Measurements from ENCODE around the gene GATD1. TPM values are rescaled to one million over a fixed set of nuclear protein-coding genes. Genes with fewer than 3 reads are reported as not detected.

The GATD1 gene
- total and polyA plus RNA-seq, 9 of the 15 experiments (the other 6 are each of a cell fraction or from before 2014, with no cell fraction given): 2.8 to 144 (median 36.9) TPM

DNA sequence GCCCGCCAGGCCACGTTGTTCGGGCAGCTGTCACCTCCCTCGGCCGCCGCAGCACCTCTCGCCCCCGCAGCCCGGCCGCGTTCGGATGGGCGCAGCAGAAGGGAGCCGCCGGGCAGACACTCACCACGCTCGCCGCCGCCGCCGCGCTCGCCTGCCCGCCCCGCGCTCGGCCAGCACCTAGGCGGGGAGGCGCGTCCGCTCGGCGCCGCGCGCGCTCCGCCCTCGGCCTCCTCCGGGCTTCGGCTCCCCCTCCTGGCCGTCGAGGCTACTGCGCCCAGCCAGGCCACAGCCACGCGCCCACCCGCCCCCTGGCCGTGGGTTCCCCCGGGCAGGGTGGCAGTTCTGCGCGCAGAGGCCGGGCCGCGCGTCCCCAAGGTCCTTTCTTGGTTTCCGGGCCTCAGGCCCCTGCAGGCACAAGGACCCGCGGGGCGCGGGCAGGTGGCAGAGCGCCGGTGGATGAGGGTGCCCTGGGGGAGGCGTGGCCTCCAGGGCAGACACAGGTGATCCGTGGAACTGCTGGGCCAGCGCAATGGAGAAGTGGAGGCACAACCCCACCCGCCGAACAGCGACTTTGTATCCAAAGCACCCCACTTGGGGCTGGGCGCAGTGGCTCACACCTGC is 20.9 kb upstream of the GATD1 start, which contains the start of gene SLC25A22 (continued):
- TF ChIP-seq, protein P1, sequence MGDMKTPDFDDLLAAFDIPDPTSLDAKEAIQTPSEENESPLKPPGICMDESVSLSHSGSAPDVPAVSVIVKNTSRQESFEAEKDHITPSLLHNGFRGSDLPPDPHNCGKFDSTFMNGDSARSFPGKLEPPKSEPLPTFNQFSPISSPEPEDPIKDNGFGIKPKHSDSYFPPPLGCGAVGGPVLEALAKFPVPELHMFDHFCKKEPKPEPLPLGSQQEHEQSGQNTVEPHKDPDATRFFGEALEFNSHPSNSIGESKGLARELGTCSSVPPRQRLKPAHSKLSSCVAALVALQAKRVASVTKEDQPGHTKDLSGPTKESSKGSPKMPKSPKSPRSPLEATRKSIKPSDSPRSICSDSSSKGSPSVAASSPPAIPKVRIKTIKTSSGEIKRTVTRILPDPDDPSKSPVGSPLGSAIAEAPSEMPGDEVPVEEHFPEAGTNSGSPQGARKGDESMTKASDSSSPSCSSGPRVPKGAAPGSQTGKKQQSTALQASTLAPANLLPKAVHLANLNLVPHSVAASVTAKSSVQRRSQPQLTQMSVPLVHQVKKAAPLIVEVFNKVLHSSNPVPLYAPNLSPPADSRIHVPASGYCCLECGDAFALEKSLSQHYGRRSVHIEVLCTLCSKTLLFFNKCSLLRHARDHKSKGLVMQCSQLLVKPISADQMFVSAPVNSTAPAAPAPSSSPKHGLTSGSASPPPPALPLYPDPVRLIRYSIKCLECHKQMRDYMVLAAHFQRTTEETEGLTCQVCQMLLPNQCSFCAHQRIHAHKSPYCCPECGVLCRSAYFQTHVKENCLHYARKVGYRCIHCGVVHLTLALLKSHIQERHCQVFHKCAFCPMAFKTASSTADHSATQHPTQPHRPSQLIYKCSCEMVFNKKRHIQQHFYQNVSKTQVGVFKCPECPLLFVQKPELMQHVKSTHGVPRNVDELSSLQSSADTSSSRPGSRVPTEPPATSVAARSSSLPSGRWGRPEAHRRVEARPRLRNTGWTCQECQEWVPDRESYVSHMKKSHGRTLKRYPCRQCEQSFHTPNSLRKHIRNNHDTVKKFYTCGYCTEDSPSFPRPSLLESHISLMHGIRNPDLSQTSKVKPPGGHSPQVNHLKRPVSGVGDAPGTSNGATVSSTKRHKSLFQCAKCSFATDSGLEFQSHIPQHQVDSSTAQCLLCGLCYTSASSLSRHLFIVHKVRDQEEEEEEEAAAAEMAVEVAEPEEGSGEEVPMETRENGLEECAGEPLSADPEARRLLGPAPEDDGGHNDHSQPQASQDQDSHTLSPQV (IDR thresholded peaks at IDR 0.05): peak; percentile 57; the same call in 1 of the 2 replicates
- TF ChIP-seq SP1 (CRISPR knock-in tag; IDR thresholded peaks at IDR 0.05) (0 out of 2 replicates have a peak, but pooled peaks have one; percentile 29), SIN3A (IDR thresholded peaks at IDR 0.05; ENCODE audit: borderline replicate concordance in 2 of 2, control insufficient read depth in 1 of 2, low read depth in 2 of 2, low read length in 2 of 2) (peak in 1 of 2 experiments; percentile 75; a peak in 2 of 4 replicates), ZBTB8A (IDR thresholded peaks at IDR 0.05; ENCODE audit: partially characterized antibody) (no peak), EP300 (IDR thresholded peaks at IDR 0.05; ENCODE audit: low read length) (no peak), GTF2E2 (tag; IDR thresholded peaks at IDR 0.05) (no peak), ZNF583 (CRISPR knock-in tag; IDR thresholded peaks at IDR 0.05) (no peak), KDM2B (CRISPR knock-in tag; IDR thresholded peaks at IDR 0.05) (no peak), ZNF740 (CRISPR knock-in tag; IDR thresholded peaks at IDR 0.05) (no peak; the same call in 1 of the 2 replicates), ZNF740 (tag; IDR thresholded peaks at IDR 0.05) (no peak), RBFOX2 (IDR thresholded peaks at IDR 0.05; ENCODE audit: low read depth, low read length) (peak; percentile 42), HMGN3 (IDR thresholded peaks at IDR 0.05; ENCODE audit: borderline replicate concordance, extremely low read depth, insufficient read length, low read depth, low read length) (peak; percentile 54), ZNF408 (CRISPR knock-in tag; IDR thresholded peaks at IDR 0.05; ENCODE audit: low read depth) (no peak), RFX5 (IDR thresholded peaks at IDR 0.05; ENCODE audit: low read depth, low read length) (no peak), MTA3 (IDR thresholded peaks at IDR 0.05; ENCODE audit: borderline replicate concordance) (peak; percentile 78), ZNF445 (CRISPR knock-in tag; IDR thresholded peaks at IDR 0.05; ENCODE audit: low read depth) (no peak), IFI16 (CRISPR knock-in tag; IDR thresholded peaks at IDR 0.05) (no peak)
- TF ChIP-seq, protein P2, sequence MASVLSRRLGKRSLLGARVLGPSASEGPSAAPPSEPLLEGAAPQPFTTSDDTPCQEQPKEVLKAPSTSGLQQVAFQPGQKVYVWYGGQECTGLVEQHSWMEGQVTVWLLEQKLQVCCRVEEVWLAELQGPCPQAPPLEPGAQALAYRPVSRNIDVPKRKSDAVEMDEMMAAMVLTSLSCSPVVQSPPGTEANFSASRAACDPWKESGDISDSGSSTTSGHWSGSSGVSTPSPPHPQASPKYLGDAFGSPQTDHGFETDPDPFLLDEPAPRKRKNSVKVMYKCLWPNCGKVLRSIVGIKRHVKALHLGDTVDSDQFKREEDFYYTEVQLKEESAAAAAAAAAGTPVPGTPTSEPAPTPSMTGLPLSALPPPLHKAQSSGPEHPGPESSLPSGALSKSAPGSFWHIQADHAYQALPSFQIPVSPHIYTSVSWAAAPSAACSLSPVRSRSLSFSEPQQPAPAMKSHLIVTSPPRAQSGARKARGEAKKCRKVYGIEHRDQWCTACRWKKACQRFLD (CRISPR knock-in tag; IDR thresholded peaks at IDR 0.05): peak; percentile 68; the same call in 1 of the 2 replicates
- TF ChIP-seq, protein P3, sequence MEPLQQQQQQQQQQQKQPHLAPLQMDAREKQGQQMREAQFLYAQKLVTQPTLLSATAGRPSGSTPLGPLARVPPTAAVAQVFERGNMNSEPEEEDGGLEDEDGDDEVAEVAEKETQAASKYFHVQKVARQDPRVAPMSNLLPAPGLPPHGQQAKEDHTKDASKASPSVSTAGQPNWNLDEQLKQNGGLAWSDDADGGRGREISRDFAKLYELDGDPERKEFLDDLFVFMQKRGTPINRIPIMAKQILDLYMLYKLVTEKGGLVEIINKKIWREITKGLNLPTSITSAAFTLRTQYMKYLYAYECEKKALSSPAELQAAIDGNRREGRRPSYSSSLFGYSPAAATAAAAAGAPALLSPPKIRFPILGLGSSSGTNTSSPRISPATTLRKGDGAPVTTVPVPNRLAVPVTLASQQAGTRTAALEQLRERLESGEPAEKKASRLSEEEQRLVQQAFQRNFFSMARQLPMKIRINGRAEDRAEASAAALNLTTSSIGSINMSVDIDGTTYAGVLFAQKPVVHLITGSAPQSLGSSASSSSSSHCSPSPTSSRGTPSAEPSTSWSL (CRISPR knock-in tag; IDR thresholded peaks at IDR 0.05; ENCODE audit: borderline replicate concordance): no peak

Data from K562 (cell line).